Measurements from ENCODE around the gene ACE.

GRCh38 chr17:63514477-63514876 is 37.6 kb downstream of the ACE start:
- TF ChIP-seq CTCF (conservative IDR thresholded peaks at IDR 0.05) (no peak), EZH2 (IDR thresholded peaks at IDR 0.05; ENCODE audit: low read depth) (no peak)
